SKM-1 (cell line): ENCODE data around the gene STIM2.

Experiments
- DNase-seq: peaks from one replicate; lab custom pipeline; 2025; ENCODE audit not compliant: unreplicated experiment; lab: John Stamatoyannopoulos, UW

Gene STIM2

DNA sequence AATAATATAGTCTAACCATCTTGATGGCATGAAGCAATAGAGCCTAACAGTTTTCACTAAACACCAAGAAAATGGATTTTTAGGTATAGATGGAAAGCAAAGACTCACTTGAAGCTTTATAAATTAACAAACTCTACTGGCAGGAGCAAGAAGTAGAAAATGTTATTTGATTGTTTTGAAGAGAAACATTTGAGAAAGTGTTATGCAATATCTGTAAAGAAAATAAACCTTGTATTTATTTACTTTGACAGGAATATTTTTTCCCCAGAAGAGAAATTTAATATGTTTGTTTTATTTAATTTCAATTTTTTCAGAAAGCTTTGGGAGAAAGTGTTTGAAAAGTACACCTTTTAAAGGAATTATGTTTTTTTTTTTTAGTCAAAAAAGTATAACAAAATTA is 139.0 kb downstream of the STIM2 start:
- no peak for DNase-seq

GRCh38 chr4:27000122-27000521 is 139.5 kb downstream of the STIM2 start:
- no peak for DNase-seq

GRCh38 chr4:27000820-27001219 is 140.2 kb downstream of the STIM2 start:
- no peak for DNase-seq

GRCh38 chr4:27001398-27002164 is 140.9 kb downstream of the STIM2 start:
- DNase-seq: no peak

- no peak for DNase-seq
Measured at GRCh38 chr4:27003642-27004113, 143.0 kb downstream of the STIM2 start.

GRCh38 chr4:27005501-27005900 is 144.9 kb downstream of the STIM2 start:
- no peak for DNase-seq

DNA sequence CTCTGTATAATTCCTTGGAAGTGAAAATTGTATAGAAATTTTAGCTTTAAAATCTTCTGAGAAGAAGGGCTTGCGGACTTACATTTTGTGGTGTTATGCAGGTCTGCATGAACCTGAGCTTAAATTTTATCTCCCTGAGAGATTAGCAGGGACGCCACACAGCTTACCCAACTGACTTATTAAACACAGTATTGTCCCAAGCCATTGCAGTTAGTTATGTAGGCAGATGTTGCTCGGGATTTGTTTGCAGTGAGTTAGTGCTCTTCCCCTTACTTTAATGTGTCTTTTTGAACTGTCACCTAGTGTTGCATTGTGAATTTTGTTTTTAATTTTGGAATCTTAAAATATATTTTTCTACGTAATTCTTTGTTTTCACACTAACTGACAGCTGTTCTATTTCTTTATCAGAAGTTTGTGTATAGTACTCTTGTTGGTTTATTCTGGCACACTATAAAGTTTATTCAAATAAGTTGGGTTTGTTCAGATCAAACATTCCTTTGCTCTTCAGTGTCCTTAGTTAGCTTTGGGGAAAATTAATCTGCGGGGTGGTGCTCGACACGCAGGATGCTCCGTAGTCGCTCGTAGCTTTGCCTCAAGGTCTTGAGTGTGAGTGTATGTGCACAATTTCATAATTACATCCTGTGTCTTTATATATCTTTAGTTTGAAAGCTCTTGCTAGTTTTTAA is 145.4 kb downstream of the STIM2 start:
- no peak for DNase-seq

DNA sequence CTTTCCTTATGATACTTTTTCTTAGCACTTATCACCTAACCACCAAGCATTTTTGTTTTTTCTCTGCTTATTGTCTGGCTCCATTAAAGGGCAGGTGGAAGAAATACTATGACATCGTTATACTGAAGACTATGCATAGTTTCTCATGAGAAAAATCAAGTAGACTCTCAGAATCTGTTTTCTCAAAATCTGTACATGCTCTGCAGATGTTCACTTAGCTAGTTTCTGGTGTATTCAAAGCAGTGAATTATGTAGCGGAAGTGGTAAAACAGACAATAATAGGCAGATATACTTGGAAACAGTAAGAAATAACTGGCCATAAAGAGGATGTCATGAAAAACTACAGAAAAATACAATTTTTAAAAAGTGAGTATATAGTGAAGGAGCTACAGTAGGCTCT is 146.0 kb downstream of the STIM2 start:
- no peak for DNase-seq

- no peak for DNase-seq
Measured at GRCh38 chr4:27007507-27007906, 146.9 kb downstream of the STIM2 start.

DNA sequence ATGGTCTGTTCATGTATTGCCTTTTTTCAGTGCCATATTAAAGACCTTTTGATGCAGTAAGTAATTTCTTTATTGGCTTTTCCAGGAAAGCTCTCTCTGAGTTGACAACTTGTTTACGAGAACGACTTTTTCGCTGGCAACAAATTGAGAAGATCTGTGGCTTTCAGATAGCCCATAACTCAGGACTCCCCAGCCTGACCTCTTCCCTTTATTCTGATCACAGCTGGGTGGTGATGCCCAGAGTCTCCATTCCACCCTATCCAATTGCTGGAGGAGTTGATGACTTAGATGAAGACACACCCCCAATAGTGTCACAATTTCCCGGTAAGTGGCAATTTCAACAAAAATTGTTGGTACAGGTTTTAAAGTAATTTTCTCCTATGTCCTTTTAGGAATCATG is 148.0 kb downstream of the STIM2 start:
- DNase-seq: no peak

GRCh38 chr4:27009539-27009938 is 148.9 kb downstream of the STIM2 start:
- no peak for DNase-seq

DNA sequence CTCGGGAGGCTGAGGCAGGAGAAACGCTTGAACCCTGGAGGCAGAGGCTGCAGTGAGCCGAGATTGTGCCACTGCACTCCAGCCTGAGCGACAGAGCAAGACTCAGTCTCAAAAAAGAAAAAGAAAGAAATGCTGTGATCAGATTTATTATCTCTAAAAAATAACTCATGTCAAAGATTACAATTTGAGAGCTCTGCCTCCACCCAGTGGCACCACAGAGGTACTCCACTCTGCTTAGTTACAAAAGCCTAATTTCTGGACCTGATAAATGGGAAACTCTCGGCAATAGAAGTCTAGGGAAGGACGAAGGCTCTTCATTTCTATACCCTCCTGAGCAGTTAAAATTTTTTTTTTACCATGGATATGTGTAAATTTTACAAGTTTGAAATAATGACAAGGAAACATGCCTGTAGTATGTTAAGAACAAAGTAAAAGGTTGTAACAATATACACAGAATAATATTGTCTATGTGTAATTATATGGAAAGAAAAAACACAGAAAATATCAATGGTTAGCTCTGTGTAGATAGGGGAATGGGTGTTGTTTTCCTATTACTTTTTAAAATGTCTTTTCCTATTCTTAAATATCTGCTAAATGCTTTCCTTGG is 149.8 kb downstream of the STIM2 start:
- DNase-seq: peak; percentile 13

- DNase-seq: no peak
Measured at GRCh38 chr4:27011401-27011800, 150.8 kb downstream of the STIM2 start.

DNA sequence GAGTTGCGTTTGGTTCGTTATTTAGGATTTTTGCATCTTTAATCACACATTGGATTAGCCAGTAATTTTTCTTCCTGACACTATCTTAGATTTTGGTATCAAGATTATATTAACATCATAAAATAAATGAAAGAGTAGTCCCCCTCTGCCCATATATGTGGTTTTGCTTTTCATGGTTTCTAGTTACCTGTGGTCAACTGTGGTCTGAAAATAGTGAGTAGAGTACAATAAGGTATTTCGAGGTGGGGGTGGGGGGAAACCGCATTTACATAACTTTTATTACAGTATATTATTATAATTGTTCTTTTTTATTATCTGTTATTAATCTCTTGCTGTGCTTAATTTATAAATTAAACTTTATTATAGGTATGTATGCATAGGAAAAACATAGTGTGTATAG is 152.4 kb downstream of the STIM2 start:
- no peak for DNase-seq

DNA sequence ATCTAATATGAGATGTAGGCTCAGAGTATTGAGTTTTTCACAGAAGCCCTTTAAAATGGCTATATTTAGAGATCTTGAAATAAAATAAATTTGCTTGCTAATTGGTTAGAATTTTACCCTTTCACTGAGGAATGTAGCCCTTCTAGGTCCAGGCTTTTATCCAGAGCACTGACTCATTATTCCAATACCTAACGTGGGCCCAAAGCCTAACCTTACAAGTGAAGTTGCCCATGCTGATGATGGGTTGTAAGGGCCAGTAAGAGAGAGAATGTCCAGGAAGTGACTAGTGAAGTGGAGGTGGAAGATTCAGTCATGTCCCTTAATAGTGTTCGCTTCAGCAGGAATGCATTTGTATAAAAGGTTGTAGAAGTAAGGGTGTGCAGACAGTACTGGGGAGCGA is 155.9 kb downstream of the STIM2 start:
- DNase-seq: no peak

- no peak for DNase-seq
Measured at GRCh38 chr4:27017623-27018022, 157.0 kb downstream of the STIM2 start.

GRCh38 chr4:27018076-27018475 is 157.4 kb downstream of the STIM2 start:
- DNase-seq: no peak

DNA sequence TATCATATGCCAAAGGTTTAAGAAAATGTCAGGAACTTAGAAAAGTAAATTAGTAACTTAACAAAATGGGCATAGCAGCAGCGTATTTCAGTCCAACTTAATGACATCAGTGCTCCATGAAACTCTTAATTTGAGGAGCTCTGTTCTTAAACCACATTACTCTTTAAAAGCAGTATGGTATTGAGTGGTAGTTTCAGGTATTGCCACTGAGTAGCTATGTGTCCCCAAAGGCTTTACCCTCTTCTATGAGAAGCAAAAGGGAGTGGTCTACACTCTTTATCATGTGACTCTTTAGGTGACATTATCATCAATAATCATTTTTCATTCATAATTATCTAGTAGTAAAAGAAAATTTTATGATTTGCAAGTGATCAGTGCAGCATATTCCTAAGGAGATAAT is 158.3 kb downstream of the STIM2 start:
- DNase-seq: no peak

- DNase-seq: no peak
Measured at GRCh38 chr4:27019766-27020165, 159.1 kb downstream of the STIM2 start.

- no peak for DNase-seq
Measured at GRCh38 chr4:27020203-27020602, 159.6 kb downstream of the STIM2 start.

- DNase-seq: no peak
Measured at GRCh38 chr4:27020603-27021002, 160.0 kb downstream of the STIM2 start.

DNA sequence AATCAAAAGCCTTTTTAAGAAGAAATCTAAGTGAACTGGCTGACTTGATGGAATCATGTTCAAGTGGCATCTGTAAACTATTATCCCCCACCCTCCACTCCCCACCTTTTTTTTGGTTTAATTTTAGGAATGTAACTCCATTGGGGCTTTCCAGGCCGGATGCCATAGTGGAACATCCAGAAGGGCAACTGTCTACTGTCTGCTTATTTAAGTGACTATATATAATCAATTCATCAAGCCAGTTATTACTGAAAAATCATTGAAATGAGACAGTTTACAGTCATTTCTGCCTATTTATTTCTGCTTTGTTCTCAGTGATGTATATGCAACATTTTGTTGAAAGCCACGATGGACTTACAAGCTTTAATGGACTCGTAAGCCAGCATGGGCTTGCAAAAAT is 162.3 kb downstream of the STIM2 start:
- DNase-seq: no peak
